HUDEP-2 (cell line): ENCODE results near the gene SUPT20HL1.
A peak's percentile ranks its signal among the peaks of the same experiment; 100 is the strongest.

Experiments
- DNase-seq, 76 experiments: peaks; one replicate each; lab custom pipeline; 2025; ENCODE audit not compliant: unreplicated experiment in 76 of 76; lab: John Stamatoyannopoulos, UW

Gene SUPT20HL1

DNA sequence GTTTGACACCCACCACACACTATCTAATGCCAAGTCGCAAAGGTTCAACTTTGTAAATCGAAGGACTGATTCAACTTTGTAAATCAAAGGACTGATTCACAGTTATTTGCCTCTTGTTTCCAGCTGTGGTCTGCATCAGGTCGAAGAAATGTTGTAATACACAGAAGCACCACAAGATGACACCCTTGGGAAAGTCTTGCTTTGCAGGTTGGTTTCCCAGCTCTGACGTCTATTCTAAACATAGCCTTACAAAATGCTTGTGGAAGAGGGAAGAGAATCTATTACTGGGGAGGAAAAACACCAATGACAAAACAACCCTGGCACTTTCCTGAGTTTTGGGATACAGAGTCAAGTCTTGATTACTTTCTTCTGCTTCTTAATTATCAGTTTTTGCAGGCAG lies 35.3 kb downstream of the SUPT20HL1 start:
- DNase-seq, result peak in 34 of 76 experiments; percentile 0 to 52 (median 7)

DNA sequence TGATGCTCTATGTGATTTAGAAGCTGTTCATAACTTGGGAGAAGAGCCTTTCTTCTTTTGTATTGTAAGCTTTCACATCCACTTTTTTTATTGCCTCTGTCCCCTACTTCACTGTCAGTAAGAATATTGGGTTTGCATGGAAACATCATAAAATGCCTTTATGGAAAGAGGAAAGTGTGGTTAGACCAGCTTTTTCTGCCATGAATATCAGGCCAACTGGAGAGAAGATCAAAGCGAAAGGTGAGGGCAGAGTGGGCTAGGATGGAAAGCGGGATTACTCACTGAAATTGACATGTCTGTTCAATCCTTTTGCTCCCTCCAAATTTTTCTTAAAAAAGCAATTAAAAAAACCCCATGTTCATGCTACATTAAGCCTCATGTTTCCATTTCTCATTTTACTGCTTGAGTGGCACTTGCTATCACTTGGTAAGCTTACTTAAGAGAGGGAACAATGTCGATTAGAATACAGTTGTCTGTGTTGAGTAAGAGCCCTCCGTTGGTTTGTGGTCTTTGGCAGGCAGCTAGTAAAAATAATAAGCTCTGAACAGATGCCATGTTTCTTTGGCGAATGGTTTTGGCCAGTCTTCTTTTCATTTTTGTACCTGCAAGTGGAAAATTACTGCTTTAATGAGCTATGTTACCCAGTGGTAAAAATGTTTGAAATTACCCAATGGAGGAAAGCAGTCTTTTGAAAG lies 35.9 kb downstream of the SUPT20HL1 start:
- no peak for DNase-seq

DNA sequence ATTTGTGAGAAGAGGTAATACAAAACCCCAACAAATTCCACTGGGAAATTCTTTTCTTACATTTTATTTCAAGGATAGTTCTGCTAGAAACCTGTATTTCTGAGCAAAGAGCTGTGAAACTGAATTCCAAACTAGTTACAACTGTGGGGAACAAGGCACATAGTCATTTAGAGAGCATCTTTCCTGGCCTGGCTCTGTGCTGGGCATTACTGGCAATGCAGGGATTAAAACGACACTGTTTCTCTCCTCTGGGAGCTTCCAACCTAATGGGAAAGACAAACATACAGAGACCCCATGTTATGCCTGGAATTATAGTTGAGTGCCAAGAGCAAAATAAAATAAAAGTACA lies 36.5 kb downstream of the SUPT20HL1 start:
- DNase-seq, result no peak

GRCh38 chrX:24398766-24399165 lies 38.3 kb downstream of the SUPT20HL1 start:
- no peak for DNase-seq

- no peak for DNase-seq
These were observed 39.1 kb downstream of the SUPT20HL1 start for GRCh38 chrX:24399550-24399949.

DNA sequence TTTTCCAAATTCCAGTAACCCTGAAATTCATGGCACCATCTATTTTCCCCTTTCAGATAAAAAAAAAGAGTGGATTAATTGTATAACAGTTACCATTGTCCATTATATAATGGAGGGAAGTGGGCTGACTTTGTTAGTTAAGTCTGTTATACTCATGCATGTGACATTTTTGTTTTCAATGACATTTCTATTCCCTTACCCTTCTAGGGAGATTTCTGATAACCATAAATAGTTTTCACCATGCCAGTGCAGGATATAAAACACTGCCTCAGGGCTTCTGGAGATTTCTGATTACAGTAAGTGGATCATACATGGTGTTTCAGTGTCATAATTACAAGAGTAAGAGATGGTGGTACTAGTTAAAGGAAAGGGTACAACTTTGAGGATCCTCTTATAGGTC lies 45.5 kb downstream of the SUPT20HL1 start:
- no peak for DNase-seq
